ENCODE measurements around the gene SEPTIN11. TPM values are rescaled to one million over a fixed set of nuclear protein-coding genes. Genes with fewer than 3 reads are reported as not detected.

The SEPTIN11 gene
- total RNA-seq, 1 experiment from 2014 or later: 125 TPM

DNA sequence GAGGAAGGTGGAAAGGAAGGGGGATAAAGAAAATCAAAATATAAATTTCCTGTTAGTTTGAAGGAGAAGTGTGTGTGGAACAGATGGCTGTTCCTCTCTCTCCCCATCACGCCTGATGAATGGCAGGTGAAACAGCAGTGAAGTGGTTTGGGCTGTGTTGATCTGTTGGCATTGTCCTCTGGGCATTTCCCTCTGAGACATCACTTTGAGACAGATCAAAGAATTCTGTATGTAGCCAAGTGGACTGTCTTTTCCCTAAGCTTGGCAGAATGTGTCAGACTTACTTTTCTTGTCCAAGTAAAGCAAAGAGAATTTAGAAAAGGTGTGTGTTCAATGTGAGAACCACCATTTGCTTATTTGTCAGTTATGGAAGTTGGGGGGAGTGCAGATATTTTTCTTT, 47.5 kb downstream of the SEPTIN11 start:
- TF ChIP-seq OVOL2 (CRISPR knock-in tag; IDR thresholded peaks at IDR 0.05; ENCODE audit: borderline replicate concordance) (no peak), CREB1 (CRISPR knock-in tag; IDR thresholded peaks at IDR 0.05) (no peak), ZNF317 (CRISPR knock-in tag; IDR thresholded peaks at IDR 0.05; ENCODE audit: borderline replicate concordance, low read depth) (no peak)
- Mint-ChIP-seq H3K36me3 (peaks cover 31% of the 10 kb centered on the region), H3K27ac (peak overlapping the region; percentile 76; the same call in 1 of the 2 replicates), H3K9me3 (peaks cover 5% of the 10 kb centered on the region; the same call in 1 of the 2 replicates), H3K4me3 (no peak overlapping the region), H3K27me3 (ENCODE audit: low read depth) (no peaks in the 10 kb centered on the region), H3K4me1 (peaks cover 81% of the 10 kb centered on the region)
- DNase-seq (ENCODE audit: low spot score) (no peak), ATAC-seq (no peak)
- POLR2A ChIA-PET: no interaction called here
- CTCF ChIA-PET: interaction anchor here (1.0 kb wide), 1 partner anchor 48 kb away, joined by 3 read pairs; no protein-coding TSS in a partner anchor

DNA sequence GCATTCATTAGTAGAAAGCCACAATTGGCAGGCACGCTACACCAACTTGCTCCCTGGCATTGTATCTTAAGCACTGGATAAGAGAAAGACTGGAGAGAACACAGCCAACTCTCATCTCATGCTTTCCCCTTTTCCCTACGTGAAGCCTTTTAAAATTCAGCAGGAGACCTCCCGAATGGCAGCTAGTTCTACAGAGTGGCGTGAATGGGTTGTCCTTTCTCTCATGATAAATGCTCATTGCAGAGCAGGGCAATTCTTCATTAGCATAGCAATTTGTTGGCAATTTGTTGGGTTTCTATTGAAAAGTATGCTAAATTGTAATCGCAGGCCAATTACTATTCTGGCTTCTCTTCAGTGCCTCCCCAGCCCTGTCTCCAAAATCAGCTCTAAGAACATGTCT, 48.0 kb downstream of the SEPTIN11 start:
- H3K27ac Mint-ChIP-seq: peak overlapping the region; percentile 29; the same call in 1 of the 2 replicates
- CTCF ChIA-PET: interaction anchor here (1.0 kb wide), 1 partner anchor 47 kb away, joined by 3 read pairs; no protein-coding TSS in a partner anchor
- no peak overlapping the region for H3K4me3 Mint-ChIP-seq
- H3K4me1 Mint-ChIP-seq: peaks cover 82% of the 10 kb centered on the region
- peak; percentile 41 for ATAC-seq
- H3K9me3 Mint-ChIP-seq: peaks cover 5% of the 10 kb centered on the region; the same call in 1 of the 2 replicates
- POLR2A ChIA-PET: no interaction called here
- peaks cover 31% of the 10 kb centered on the region for H3K36me3 Mint-ChIP-seq
- DNase-seq (ENCODE audit: low spot score): no peak
- H3K27me3 Mint-ChIP-seq (ENCODE audit: low read depth): no peaks in the 10 kb centered on the region
- TF ChIP-seq JAZF1 (CRISPR knock-in tag; IDR thresholded peaks at IDR 0.05) (no peak), GABPB1 (CRISPR knock-in tag; IDR thresholded peaks at IDR 0.05) (no peak), SP1 (CRISPR knock-in tag; conservative IDR thresholded peaks at IDR 0.05) (no peak), SMAD4 (CRISPR knock-in tag; IDR thresholded peaks at IDR 0.05) (no peak)
- TF ChIP-seq, protein P1, sequence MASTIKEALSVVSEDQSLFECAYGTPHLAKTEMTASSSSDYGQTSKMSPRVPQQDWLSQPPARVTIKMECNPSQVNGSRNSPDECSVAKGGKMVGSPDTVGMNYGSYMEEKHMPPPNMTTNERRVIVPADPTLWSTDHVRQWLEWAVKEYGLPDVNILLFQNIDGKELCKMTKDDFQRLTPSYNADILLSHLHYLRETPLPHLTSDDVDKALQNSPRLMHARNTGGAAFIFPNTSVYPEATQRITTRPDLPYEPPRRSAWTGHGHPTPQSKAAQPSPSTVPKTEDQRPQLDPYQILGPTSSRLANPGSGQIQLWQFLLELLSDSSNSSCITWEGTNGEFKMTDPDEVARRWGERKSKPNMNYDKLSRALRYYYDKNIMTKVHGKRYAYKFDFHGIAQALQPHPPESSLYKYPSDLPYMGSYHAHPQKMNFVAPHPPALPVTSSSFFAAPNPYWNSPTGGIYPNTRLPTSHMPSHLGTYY (CRISPR knock-in tag; IDR thresholded peaks at IDR 0.05): no peak

DNA sequence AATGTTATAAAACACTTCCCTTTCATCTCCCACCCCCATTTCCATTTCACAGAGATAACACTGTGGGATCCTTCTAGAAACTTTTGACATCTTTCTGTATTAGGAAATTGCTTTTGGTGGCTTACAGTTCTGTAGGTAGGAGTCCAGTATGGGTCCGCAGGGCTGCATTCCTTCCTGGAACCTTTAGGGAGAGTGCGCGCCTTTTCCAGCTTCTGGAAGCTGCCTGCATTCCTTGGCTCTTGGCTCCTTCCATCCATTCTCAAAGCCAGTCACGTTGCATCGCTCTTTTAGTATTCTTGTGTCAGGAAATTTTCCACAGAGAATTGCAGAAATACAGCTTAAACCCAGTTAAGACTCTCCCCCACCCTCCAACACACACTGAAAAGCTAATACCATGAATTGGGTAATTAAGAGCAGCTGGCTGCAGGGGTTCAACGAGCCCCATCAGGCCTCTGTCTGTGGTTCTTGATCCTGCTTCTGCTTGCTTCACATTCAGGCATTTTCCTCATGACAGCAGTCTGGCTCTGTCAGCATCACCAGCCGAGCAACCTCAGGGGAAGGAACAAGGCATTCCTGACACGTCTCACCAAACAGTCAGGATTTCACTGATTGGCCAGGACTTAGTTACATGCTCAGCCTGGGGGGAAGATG, 48.8 kb downstream of the SEPTIN11 start:
- DNase-seq (ENCODE audit: low spot score) (no peak), ATAC-seq (no peak; the same call in 1 of the 2 replicates)
- Mint-ChIP-seq H3K9me3 (peaks cover 5% of the 10 kb centered on the region; the same call in 1 of the 2 replicates), H3K36me3 (peaks cover 31% of the 10 kb centered on the region), H3K27ac (peak overlapping the region; percentile 23), H3K4me3 (no peak overlapping the region), H3K4me1 (peaks cover 82% of the 10 kb centered on the region), H3K27me3 (ENCODE audit: low read depth) (no peaks in the 10 kb centered on the region)
- POLR2A ChIA-PET: no interaction called here
- CTCF ChIA-PET: interaction anchor here (1.0 to 1.2 kb wide), 2 partner anchors 46 to 129 kb away, joined by 3 read pairs; no protein-coding TSS in a partner anchor
- TF ChIP-seq FOXJ3 (CRISPR knock-in tag; IDR thresholded peaks at IDR 0.05; ENCODE audit: borderline replicate concordance) (no peak), NR3C1 (CRISPR knock-in tag; conservative IDR thresholded peaks at IDR 0.05; ENCODE audit: low read depth) (no peak), ZNF219 (CRISPR knock-in tag; IDR thresholded peaks at IDR 0.05; ENCODE audit: borderline replicate concordance) (no peak), TEAD4 (CRISPR knock-in tag; IDR thresholded peaks at IDR 0.05) (no peak), NR2C2 (CRISPR knock-in tag; IDR thresholded peaks at IDR 0.05) (no peak), ZBTB21 (CRISPR knock-in tag; IDR thresholded peaks at IDR 0.05; ENCODE audit: borderline replicate concordance) (no peak)
- TF ChIP-seq, protein P2, sequence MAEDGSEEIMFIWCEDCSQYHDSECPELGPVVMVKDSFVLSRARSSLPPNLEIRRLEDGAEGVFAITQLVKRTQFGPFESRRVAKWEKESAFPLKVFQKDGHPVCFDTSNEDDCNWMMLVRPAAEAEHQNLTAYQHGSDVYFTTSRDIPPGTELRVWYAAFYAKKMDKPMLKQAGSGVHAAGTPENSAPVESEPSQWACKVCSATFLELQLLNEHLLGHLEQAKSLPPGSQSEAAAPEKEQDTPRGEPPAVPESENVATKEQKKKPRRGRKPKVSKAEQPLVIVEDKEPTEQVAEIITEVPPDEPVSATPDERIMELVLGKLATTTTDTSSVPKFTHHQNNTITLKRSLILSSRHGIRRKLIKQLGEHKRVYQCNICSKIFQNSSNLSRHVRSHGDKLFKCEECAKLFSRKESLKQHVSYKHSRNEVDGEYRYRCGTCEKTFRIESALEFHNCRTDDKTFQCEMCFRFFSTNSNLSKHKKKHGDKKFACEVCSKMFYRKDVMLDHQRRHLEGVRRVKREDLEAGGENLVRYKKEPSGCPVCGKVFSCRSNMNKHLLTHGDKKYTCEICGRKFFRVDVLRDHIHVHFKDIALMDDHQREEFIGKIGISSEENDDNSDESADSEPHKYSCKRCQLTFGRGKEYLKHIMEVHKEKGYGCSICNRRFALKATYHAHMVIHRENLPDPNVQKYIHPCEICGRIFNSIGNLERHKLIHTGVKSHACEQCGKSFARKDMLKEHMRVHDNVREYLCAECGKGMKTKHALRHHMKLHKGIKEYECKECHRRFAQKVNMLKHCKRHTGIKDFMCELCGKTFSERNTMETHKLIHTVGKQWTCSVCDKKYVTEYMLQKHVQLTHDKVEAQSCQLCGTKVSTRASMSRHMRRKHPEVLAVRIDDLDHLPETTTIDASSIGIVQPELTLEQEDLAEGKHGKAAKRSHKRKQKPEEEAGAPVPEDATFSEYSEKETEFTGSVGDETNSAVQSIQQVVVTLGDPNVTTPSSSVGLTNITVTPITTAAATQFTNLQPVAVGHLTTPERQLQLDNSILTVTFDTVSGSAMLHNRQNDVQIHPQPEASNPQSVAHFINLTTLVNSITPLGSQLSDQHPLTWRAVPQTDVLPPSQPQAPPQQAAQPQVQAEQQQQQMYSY (CRISPR knock-in tag; IDR thresholded peaks at IDR 0.05): no peak
- TF ChIP-seq, protein P3, sequence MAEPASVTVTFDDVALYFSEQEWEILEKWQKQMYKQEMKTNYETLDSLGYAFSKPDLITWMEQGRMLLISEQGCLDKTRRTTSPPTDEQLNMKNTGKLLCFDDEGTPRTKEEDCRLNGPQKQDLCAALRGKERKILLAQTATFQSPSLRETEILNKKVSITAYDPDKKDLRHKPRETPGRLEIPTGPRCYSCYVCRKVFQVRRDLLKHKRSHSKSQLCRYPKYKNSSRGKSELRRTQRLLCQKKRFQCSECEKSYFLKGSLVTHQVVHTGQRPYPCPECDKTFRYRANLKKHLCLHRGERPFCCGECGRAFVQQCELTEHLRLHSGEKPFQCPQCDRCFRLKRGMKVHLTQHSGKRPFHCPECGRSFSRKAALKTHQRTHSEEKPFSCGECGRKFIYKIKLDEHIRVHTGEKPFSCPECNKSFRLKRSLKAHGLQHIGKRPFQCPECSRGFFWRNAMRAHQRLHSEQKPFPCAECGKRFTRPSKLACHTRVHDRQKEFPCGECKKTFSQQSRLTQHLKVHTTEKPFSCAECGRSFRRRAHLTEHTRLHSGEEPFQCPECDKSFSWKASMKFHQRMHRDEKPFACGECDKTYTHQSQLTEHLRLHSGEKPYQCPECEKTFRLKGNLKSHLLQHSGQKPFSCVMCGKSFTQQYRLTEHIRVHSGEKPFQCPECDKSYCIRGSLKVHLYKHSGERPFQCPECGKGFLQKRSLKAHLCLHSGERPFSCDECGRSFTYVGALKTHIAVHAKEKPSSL (CRISPR knock-in tag; conservative IDR thresholded peaks at IDR 0.05): no peak
- TF ChIP-seq, protein P4, sequence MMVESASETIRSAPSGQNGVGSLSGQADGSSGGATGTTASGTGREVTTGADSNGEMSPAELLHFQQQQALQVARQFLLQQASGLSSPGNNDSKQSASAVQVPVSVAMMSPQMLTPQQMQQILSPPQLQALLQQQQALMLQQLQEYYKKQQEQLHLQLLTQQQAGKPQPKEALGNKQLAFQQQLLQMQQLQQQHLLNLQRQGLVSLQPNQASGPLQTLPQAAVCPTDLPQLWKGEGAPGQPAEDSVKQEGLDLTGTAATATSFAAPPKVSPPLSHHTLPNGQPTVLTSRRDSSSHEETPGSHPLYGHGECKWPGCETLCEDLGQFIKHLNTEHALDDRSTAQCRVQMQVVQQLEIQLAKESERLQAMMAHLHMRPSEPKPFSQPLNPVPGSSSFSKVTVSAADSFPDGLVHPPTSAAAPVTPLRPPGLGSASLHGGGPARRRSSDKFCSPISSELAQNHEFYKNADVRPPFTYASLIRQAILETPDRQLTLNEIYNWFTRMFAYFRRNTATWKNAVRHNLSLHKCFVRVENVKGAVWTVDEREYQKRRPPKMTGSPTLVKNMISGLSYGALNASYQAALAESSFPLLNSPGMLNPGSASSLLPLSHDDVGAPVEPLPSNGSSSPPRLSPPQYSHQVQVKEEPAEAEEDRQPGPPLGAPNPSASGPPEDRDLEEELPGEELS (CRISPR knock-in tag; IDR thresholded peaks at IDR 0.05): no peak
- TF ChIP-seq, protein P5, sequence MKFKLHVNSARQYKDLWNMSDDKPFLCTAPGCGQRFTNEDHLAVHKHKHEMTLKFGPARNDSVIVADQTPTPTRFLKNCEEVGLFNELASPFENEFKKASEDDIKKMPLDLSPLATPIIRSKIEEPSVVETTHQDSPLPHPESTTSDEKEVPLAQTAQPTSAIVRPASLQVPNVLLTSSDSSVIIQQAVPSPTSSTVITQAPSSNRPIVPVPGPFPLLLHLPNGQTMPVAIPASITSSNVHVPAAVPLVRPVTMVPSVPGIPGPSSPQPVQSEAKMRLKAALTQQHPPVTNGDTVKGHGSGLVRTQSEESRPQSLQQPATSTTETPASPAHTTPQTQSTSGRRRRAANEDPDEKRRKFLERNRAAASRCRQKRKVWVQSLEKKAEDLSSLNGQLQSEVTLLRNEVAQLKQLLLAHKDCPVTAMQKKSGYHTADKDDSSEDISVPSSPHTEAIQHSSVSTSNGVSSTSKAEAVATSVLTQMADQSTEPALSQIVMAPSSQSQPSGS (CRISPR knock-in tag; IDR thresholded peaks at IDR 0.05; ENCODE audit: borderline replicate concordance, low read depth): no peak
- TF ChIP-seq, protein P6, sequence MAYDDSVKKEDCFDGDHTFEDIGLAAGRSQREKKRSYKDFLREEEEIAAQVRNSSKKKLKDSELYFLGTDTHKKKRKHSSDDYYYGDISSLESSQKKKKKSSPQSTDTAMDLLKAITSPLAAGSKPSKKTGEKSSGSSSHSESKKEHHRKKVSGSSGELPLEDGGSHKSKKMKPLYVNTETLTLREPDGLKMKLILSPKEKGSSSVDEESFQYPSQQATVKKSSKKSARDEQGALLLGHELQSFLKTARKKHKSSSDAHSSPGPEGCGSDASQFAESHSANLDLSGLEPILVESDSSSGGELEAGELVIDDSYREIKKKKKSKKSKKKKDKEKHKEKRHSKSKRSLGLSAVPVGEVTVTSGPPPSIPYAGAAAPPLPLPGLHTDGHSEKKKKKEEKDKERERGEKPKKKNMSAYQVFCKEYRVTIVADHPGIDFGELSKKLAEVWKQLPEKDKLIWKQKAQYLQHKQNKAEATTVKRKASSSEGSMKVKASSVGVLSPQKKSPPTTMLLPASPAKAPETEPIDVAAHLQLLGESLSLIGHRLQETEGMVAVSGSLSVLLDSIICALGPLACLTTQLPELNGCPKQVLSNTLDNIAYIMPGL (CRISPR knock-in tag; IDR thresholded peaks at IDR 0.05): no peak
